Measurements from ENCODE around the gene MECP2.

DNA sequence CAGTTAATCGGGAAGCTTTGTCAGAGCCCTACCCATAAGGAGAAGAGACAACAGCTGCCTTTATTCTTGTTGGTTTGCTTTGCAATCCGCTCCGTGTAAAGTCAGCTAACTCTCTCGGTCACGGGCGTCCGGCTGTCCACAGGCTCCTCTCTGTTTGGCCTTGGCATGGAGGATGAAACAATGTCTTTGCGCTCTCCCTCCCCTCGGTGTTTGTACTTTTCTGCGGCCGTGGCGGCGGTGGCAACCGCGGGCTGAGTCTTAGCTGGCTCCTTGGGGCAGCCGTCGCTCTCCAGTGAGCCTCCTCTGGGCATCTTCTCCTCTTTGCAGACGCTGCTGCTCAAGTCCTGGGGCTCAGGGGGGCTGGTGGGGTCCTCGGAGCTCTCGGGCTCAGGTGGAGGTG, 67.3 kb downstream of the MECP2 start:
- TF ChIP-seq, protein P1, sequence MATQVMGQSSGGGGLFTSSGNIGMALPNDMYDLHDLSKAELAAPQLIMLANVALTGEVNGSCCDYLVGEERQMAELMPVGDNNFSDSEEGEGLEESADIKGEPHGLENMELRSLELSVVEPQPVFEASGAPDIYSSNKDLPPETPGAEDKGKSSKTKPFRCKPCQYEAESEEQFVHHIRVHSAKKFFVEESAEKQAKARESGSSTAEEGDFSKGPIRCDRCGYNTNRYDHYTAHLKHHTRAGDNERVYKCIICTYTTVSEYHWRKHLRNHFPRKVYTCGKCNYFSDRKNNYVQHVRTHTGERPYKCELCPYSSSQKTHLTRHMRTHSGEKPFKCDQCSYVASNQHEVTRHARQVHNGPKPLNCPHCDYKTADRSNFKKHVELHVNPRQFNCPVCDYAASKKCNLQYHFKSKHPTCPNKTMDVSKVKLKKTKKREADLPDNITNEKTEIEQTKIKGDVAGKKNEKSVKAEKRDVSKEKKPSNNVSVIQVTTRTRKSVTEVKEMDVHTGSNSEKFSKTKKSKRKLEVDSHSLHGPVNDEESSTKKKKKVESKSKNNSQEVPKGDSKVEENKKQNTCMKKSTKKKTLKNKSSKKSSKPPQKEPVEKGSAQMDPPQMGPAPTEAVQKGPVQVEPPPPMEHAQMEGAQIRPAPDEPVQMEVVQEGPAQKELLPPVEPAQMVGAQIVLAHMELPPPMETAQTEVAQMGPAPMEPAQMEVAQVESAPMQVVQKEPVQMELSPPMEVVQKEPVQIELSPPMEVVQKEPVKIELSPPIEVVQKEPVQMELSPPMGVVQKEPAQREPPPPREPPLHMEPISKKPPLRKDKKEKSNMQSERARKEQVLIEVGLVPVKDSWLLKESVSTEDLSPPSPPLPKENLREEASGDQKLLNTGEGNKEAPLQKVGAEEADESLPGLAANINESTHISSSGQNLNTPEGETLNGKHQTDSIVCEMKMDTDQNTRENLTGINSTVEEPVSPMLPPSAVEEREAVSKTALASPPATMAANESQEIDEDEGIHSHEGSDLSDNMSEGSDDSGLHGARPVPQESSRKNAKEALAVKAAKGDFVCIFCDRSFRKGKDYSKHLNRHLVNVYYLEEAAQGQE (IDR thresholded peaks at IDR 0.05; ENCODE audit: insufficient read depth in 1 of 2, low read depth in 2 of 2, low read length in 2 of 2), result no peak
- TF ChIP-seq SIN3A (IDR thresholded peaks at IDR 0.05; ENCODE audit: borderline replicate concordance, insufficient read depth, low read length), result no peak

Measured in PFSK-1 (cell line).